ENCODE measurements around the gene CREB3L1. TPM values are rescaled to one million over a fixed set of nuclear protein-coding genes. Genes with fewer than 3 reads are reported as not detected.

The CREB3L1 gene
- total and polyA plus RNA-seq, 5 donors from 2014 or later: not detected

- Mint-ChIP-seq H3K4me3 (peak overlapping the region in 2 of 4 donors; percentile 1 to 85), H3K4me1 (peaks cover 25 to 82% (median 48%) of the 10 kb centered on the region in 4 donors), H3K9me3 (no peaks in the 10 kb centered on the region), H3K27me3 (no peaks in the 10 kb centered on the region), H3K36me3 (peaks cover 13% of the 10 kb centered on the region), H3K27ac (peak overlapping the region; percentile 46 to 75 (median 70))
- no peak for ATAC-seq (ENCODE audit: low read depth in 2 of 2)
- H3K4me3 ChIP-seq (ENCODE audit: low read depth, low read length): no peak overlapping the region
- H3K9me3 ChIP-seq (ENCODE audit: control insufficient read depth in 2 of 2, low read length in 2 of 2): no peaks in the 10 kb centered on the region
- H3K36me3 ChIP-seq (ENCODE audit: control insufficient read depth, insufficient read depth, low read length): peaks cover 13% of the 10 kb centered on the region
- peak overlapping the region; percentile 23 for H3K27ac ChIP-seq (ENCODE audit: insufficient read depth, low read length, poor library complexity, severe bottlenecking)
- no peak for DNase-seq
- no peaks in the 10 kb centered on the region for H3K27me3 ChIP-seq (ENCODE audit: control insufficient read depth, insufficient read depth, low read length)
- H3K4me1 ChIP-seq (ENCODE audit: control insufficient read depth, insufficient read depth, low read length, poor library complexity, severe bottlenecking): peaks cover 75% of the 10 kb centered on the region
Observed at GRCh38 chr11:46356924-46357482, 79.5 kb downstream of the CREB3L1 start.

- H3K4me1 Mint-ChIP-seq: peaks cover 25 to 81% (median 46%) of the 10 kb centered on the region in 4 donors
- peaks cover 75% of the 10 kb centered on the region for H3K4me1 ChIP-seq (ENCODE audit: control insufficient read depth, insufficient read depth, low read length, poor library complexity, severe bottlenecking)
- ATAC-seq (ENCODE audit: low read depth in 2 of 2): no peak
Observed at GRCh38 chr11:46357483-46357936, 80.0 kb downstream of the CREB3L1 start.

GRCh38 chr11:46359953-46360352, 82.5 kb downstream of the CREB3L1 start:
- Mint-ChIP-seq H3K36me3 (peaks cover 4% of the 10 kb centered on the region), H3K4me1 (peaks cover 18 to 79% (median 38%) of the 10 kb centered on the region in 4 donors), H3K27ac (peak overlapping the region in 1 of 3 donors; percentile 95), H3K27me3 (no peaks in the 10 kb centered on the region), H3K9me3 (no peaks in the 10 kb centered on the region), H3K4me3 (peak overlapping the region; percentile 31 to 89 (median 64))
- ATAC-seq (ENCODE audit: low read depth in 2 of 2) (no peak), DNase-seq (no peak)
- Histone ChIP-seq H3K36me3 (ENCODE audit: control insufficient read depth, insufficient read depth, low read length) (peaks cover 12% of the 10 kb centered on the region), H3K9me3 (ENCODE audit: control insufficient read depth in 2 of 2, low read length in 2 of 2) (no peaks in the 10 kb centered on the region), H3K27me3 (ENCODE audit: control insufficient read depth, insufficient read depth, low read length) (no peaks in the 10 kb centered on the region), H3K4me1 (ENCODE audit: control insufficient read depth, insufficient read depth, low read length, poor library complexity, severe bottlenecking) (peaks cover 68% of the 10 kb centered on the region), H3K27ac (ENCODE audit: insufficient read depth, low read length, poor library complexity, severe bottlenecking) (peak overlapping the region; percentile 66), H3K4me3 (ENCODE audit: low read depth, low read length) (no peak overlapping the region)

More at GRCh38 chr11:46357483-46357936, 80.0 kb downstream of the CREB3L1 start:
- Histone ChIP-seq H3K36me3 (ENCODE audit: control insufficient read depth, insufficient read depth, low read length) (peaks cover 13% of the 10 kb centered on the region), H3K4me3 (ENCODE audit: low read depth, low read length) (no peak overlapping the region), H3K27me3 (ENCODE audit: control insufficient read depth, insufficient read depth, low read length) (no peaks in the 10 kb centered on the region), H3K9me3 (ENCODE audit: control insufficient read depth in 2 of 2, low read length in 2 of 2) (no peaks in the 10 kb centered on the region), H3K27ac (ENCODE audit: insufficient read depth, low read length, poor library complexity, severe bottlenecking) (peak overlapping the region; percentile 23)
- peaks cover 13% of the 10 kb centered on the region for H3K36me3 Mint-ChIP-seq
- H3K27ac Mint-ChIP-seq: peak overlapping the region; percentile 50 to 90 (median 75)
- H3K9me3 Mint-ChIP-seq: no peaks in the 10 kb centered on the region
- DNase-seq: no peak
- H3K4me3 Mint-ChIP-seq: peak overlapping the region in 1 of 4 donors; percentile 85
- H3K27me3 Mint-ChIP-seq: no peaks in the 10 kb centered on the region

GRCh38 chr11:46360878-46361277, 83.4 kb downstream of the CREB3L1 start:
- H3K36me3 Mint-ChIP-seq: peaks cover 4% of the 10 kb centered on the region
- H3K4me3 Mint-ChIP-seq: peak overlapping the region; percentile 85 to 98 (median 88)
- Histone ChIP-seq H3K36me3 (ENCODE audit: control insufficient read depth, insufficient read depth, low read length) (peaks cover 12% of the 10 kb centered on the region), H3K9me3 (ENCODE audit: control insufficient read depth in 2 of 2, low read length in 2 of 2) (no peaks in the 10 kb centered on the region), H3K4me1 (ENCODE audit: control insufficient read depth, insufficient read depth, low read length, poor library complexity, severe bottlenecking) (peaks cover 73% of the 10 kb centered on the region), H3K4me3 (ENCODE audit: low read depth, low read length) (peak overlapping the region; percentile 45), H3K27me3 (ENCODE audit: control insufficient read depth, insufficient read depth, low read length) (no peaks in the 10 kb centered on the region), H3K27ac (ENCODE audit: insufficient read depth, low read length, poor library complexity, severe bottlenecking) (peak overlapping the region; percentile 66)
- peak in 1 of 3 donors; percentile 40 for DNase-seq
- H3K27ac Mint-ChIP-seq: peak overlapping the region; percentile 77 to 96 (median 95)
- H3K27me3 Mint-ChIP-seq: no peaks in the 10 kb centered on the region
- H3K4me1 Mint-ChIP-seq: peaks cover 18 to 82% (median 44%) of the 10 kb centered on the region in 4 donors
- no peaks in the 10 kb centered on the region for H3K9me3 Mint-ChIP-seq
- peak; percentile 32 to 33 for ATAC-seq (ENCODE audit: low read depth in 2 of 2)

- Mint-ChIP-seq H3K4me3 (peak overlapping the region; percentile 85 to 98 (median 88)), H3K27ac (peak overlapping the region; percentile 77 to 96 (median 95)), H3K9me3 (no peaks in the 10 kb centered on the region), H3K4me1 (peaks cover 16 to 77% (median 39%) of the 10 kb centered on the region in 4 donors), H3K27me3 (no peaks in the 10 kb centered on the region), H3K36me3 (peaks cover under 1% of the 10 kb centered on the region)
- ATAC-seq (ENCODE audit: low read depth in 2 of 2) (peak; percentile 88 to 92), DNase-seq (peak; percentile 38 to 82 (median 67))
- Histone ChIP-seq H3K27me3 (ENCODE audit: control insufficient read depth, insufficient read depth, low read length) (no peaks in the 10 kb centered on the region), H3K4me1 (ENCODE audit: control insufficient read depth, insufficient read depth, low read length, poor library complexity, severe bottlenecking) (peaks cover 72% of the 10 kb centered on the region), H3K4me3 (ENCODE audit: low read depth, low read length) (peak overlapping the region; percentile 45), H3K36me3 (ENCODE audit: control insufficient read depth, insufficient read depth, low read length) (peaks cover 10% of the 10 kb centered on the region), H3K27ac (ENCODE audit: insufficient read depth, low read length, poor library complexity, severe bottlenecking) (peak overlapping the region; percentile 66), H3K9me3 (ENCODE audit: control insufficient read depth in 2 of 2, low read length in 2 of 2) (no peaks in the 10 kb centered on the region)
Observed at GRCh38 chr11:46361283-46362155, 84.1 kb downstream of the CREB3L1 start.

- peak overlapping the region; percentile 62 to 89 (median 83) for H3K4me3 Mint-ChIP-seq
- peaks cover 11 to 74% (median 35%) of the 10 kb centered on the region in 4 donors for H3K4me1 Mint-ChIP-seq
- Histone ChIP-seq H3K4me3 (ENCODE audit: low read depth, low read length) (peak overlapping the region; percentile 24), H3K27me3 (ENCODE audit: control insufficient read depth, insufficient read depth, low read length) (no peaks in the 10 kb centered on the region), H3K9me3 (ENCODE audit: control insufficient read depth in 2 of 2, low read length in 2 of 2) (no peaks in the 10 kb centered on the region), H3K27ac (ENCODE audit: insufficient read depth, low read length, poor library complexity, severe bottlenecking) (peak overlapping the region; percentile 66), H3K4me1 (ENCODE audit: control insufficient read depth, insufficient read depth, low read length, poor library complexity, severe bottlenecking) (peaks cover 72% of the 10 kb centered on the region), H3K36me3 (ENCODE audit: control insufficient read depth, insufficient read depth, low read length) (peaks cover 6% of the 10 kb centered on the region)
- no peaks in the 10 kb centered on the region for H3K27me3 Mint-ChIP-seq
- DNase-seq (no peak), ATAC-seq (ENCODE audit: low read depth in 2 of 2) (no peak)
- no peaks in the 10 kb centered on the region for H3K36me3 Mint-ChIP-seq
- H3K9me3 Mint-ChIP-seq: no peaks in the 10 kb centered on the region
- peak overlapping the region in 2 of 3 donors; percentile 85 to 94 for H3K27ac Mint-ChIP-seq
Observed at GRCh38 chr11:46362156-46363030, 84.9 kb downstream of the CREB3L1 start.

GRCh38 chr11:46363031-46363407, 85.6 kb downstream of the CREB3L1 start:
- Mint-ChIP-seq H3K27me3 (no peaks in the 10 kb centered on the region), H3K9me3 (no peaks in the 10 kb centered on the region), H3K36me3 (no peaks in the 10 kb centered on the region), H3K4me3 (peak overlapping the region in 3 of 4 donors; percentile 47 to 89 (median 62)), H3K4me1 (peaks cover 10 to 74% (median 33%) of the 10 kb centered on the region in 4 donors), H3K27ac (peak overlapping the region in 2 of 3 donors; percentile 85 to 94)
- Histone ChIP-seq H3K27ac (ENCODE audit: insufficient read depth, low read length, poor library complexity, severe bottlenecking) (no peak overlapping the region), H3K27me3 (ENCODE audit: control insufficient read depth, insufficient read depth, low read length) (no peaks in the 10 kb centered on the region), H3K9me3 (ENCODE audit: control insufficient read depth in 2 of 2, low read length in 2 of 2) (no peaks in the 10 kb centered on the region), H3K4me3 (ENCODE audit: low read depth, low read length) (no peak overlapping the region), H3K4me1 (ENCODE audit: control insufficient read depth, insufficient read depth, low read length, poor library complexity, severe bottlenecking) (peaks cover 68% of the 10 kb centered on the region), H3K36me3 (ENCODE audit: control insufficient read depth, insufficient read depth, low read length) (peaks cover 10% of the 10 kb centered on the region)
- no peak for ATAC-seq (ENCODE audit: low read depth in 2 of 2)
- DNase-seq: no peak
